NB4 (cell line): Measurements from ENCODE around the gene LRRC10.

Experiments used
- CTCF ChIP-seq: IDR thresholded peaks from one replicate; pipeline ENCODE4 v1.5.1; 2012; ENCODE audit warnings: low read depth, low read length
- MAX ChIP-seq: IDR thresholded peaks from 2 replicates; pipeline ENCODE4 v1.6.1; 2011; ENCODE audit warnings: low read depth, low read length
- MYC ChIP-seq: IDR thresholded peaks from 2 replicates; pipeline ENCODE4 v1.6.1; 2011; ENCODE audit warnings: low read depth, low read length
- POLR2A ChIP-seq: IDR thresholded peaks from 2 replicates; pipeline ENCODE4 v1.6.1; 2011; ENCODE audit warnings: mild to moderate bottlenecking; ENCODE audit not compliant: insufficient read length; ENCODE audit errors: extremely low read depth

- TF ChIP-seq POLR2A (no peak), CTCF (no peak), MYC (no peak), MAX (no peak)
Measured at GRCh38 chr12:69570000-69570516, 40.6 kb downstream of the LRRC10 start.
